OCI-LY7 (cell line): ENCODE results near the gene FAM32A. TPM values are rescaled to one million over a fixed set of nuclear protein-coding genes. Genes with fewer than 3 reads are reported as not detected.

Source experiments
- BruUV-seq: library from RNA; stranded (reverse); fragments of 400-500 nt; replicated peaks from 2 replicates; lab custom pipeline; 2021; lab: Mats Ljungman, UMichigan
- CTCF ChIA-PET: fragments of 300-600 bp; sonication (Branson Sonifier 250); formaldehyde crosslinking; loops from one replicate; lab custom pipeline; 2022; ENCODE audit warnings: antibody characterized with exemption; ENCODE audit not compliant: unreplicated experiment; lab: Charles Lee
- POLR2A ChIA-PET: fragments of 300-600 bp; sonication (Branson Sonifier 250); formaldehyde crosslinking; loops from one replicate; lab custom pipeline; 2022; ENCODE audit warnings: antibody characterized with exemption; lab: Charles Lee
- DNase-seq: peaks from one replicate; pipeline ENCODE4 v3.0.0-alpha.2; 2015; ENCODE audit warnings: low spot score
- H2AFZ ChIP-seq: fragments of 200-600 bp; sonication (generic), shearing (Covaris generic); 2 replicates; pipeline ENCODE4 v1.6.1; 2014; ENCODE audit warnings: mild to moderate bottlenecking, antibody characterized with exemption, low read length, moderate library complexity
- H3K27ac ChIP-seq: fragments of 200-600 bp; sonication (generic); 2 replicates; pipeline ENCODE4 v1.5.1; 2014; ENCODE audit warnings: mixed run types, low read depth, mild to moderate bottlenecking, moderate library complexity, low read length, inconsistent platforms; ENCODE audit not compliant: poor library complexity, severe bottlenecking
- H3K36me3 ChIP-seq: fragments of 200-600 bp; sonication (generic); 2 replicates; pipeline ENCODE4 v1.6.1; 2014; ENCODE audit warnings: mild to moderate bottlenecking, antibody characterized with exemption, low read length, moderate library complexity, mixed read lengths; ENCODE audit not compliant: insufficient read depth
- H3K4me1 ChIP-seq: fragments of 200-600 bp; sonication (generic); 2 replicates; pipeline ENCODE4 v1.5.1; 2014; ENCODE audit warnings: mild to moderate bottlenecking, low read length; ENCODE audit not compliant: insufficient read depth, poor library complexity, severe bottlenecking
- H3K4me2 ChIP-seq: fragments of 200-600 bp; sonication (generic); 2 replicates; pipeline ENCODE4 v1.6.1; 2014; ENCODE audit warnings: mild to moderate bottlenecking, low read length
- H3K4me3 ChIP-seq: fragments of 200-600 bp; sonication (generic); 2 replicates; pipeline ENCODE4 v1.5.1; 2014; ENCODE audit warnings: mild to moderate bottlenecking, low read depth, low read length; ENCODE audit not compliant: poor library complexity, severe bottlenecking
- H3K79me2 ChIP-seq: fragments of 200-600 bp; sonication (generic); 2 replicates; pipeline ENCODE4 v1.6.1; 2016; ENCODE audit warnings: low read depth, mild to moderate bottlenecking, low read length, moderate library complexity, mixed read lengths; ENCODE audit not compliant: insufficient read depth
- H3K9me2 ChIP-seq: fragments of 200-600 bp; sonication (generic); 2 replicates; pipeline ENCODE4 v1.6.1; 2016; ENCODE audit warnings: mild to moderate bottlenecking, low read length, mixed read lengths; ENCODE audit not compliant: insufficient read depth
- H3K9me3 ChIP-seq: fragments of 200-600 bp; sonication (generic); 2 replicates; pipeline ENCODE4 v1.6.1; 2014; ENCODE audit warnings: mild to moderate bottlenecking, mixed run types, low read length, mixed read lengths
- H4K20me1 ChIP-seq: fragments of 200-600 bp; sonication (generic); 2 replicates; pipeline ENCODE4 v1.6.1; 2014; ENCODE audit warnings: mild to moderate bottlenecking, antibody characterized with exemption, low read length, moderate library complexity, mixed read lengths; ENCODE audit not compliant: insufficient read depth
- EZH2phosphoT487 ChIP-seq: fragments of 200-600 bp; sonication (generic); IDR thresholded peaks from 2 replicates; pipeline ENCODE4 v1.6.1; 2018; ENCODE audit warnings: low read depth, borderline replicate concordance, mild to moderate bottlenecking, mixed run types, antibody characterized with exemption, low read length, moderate library complexity, mixed read lengths
- intact Hi-C: fragments of 100-400 bp; cut with micrococcal nuclease; formaldehyde crosslinking; loops from one replicate; pipeline ENCODE4 v1.10.0; 2022; ENCODE audit not compliant: unreplicated experiment
- total RNA-seq, 2 experiments: library from RNA; depleted of rRNA in 1 of 2; stranded (reverse); fragments of >200 nt in 1 of 2; shearing (Covaris generic) in 1 of 2; gene quantifications; 2 replicates each; pipeline ENCODE4 v1.2.3, GENCODE V29; 2014 to 2022
- TF ChIP-seq, protein P1 (sequence below): fragments of 200-600 bp; sonication (generic); conservative IDR thresholded peaks from 2 replicates; pipeline ENCODE4 v1.5.1; 2014; ENCODE audit warnings: mild to moderate bottlenecking, antibody characterized with exemption, low read length, moderate library complexity, mixed read lengths

Gene FAM32A
- total RNA-seq, 2 experiments from 2014 or later: 64.5 to 71.0 TPM

DNA sequence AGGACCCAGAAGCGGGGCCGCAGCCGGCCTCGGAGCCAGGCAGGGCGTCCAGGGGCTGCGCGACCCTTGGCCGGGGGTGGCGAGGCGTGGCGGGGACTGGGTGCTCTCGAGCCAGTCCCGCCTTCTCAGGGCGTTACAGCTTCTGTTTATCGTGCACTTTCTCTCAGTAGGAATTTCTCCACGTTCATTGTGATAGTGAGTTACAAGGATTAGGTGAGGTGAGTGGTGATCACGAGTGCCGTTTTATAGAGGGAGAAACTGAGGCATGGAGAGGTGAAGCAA lies 13.1 kb downstream of the FAM32A start:
- no peaks in the 10 kb centered on the region for H3K9me2 ChIP-seq
- BruUV-seq: no TSS peak
- H3K4me2 ChIP-seq: peak overlapping the region; percentile 96
- ChIA-PET POLR2A (interaction anchor here (0.6 to 2.2 kb wide), 3 partner anchors 13 to 151 kb away, joined by 3 to 12 read pairs (median 4); partner anchors contain the start of gene FAM32A), CTCF (no interaction called here)
- H2AFZ ChIP-seq: peak overlapping the region; percentile 60; the same call in 1 of the 2 replicates
- H3K4me1 ChIP-seq: peaks cover 24% of the 10 kb centered on the region
- H3K27ac ChIP-seq: peak overlapping the region; percentile 44
- H3K36me3 ChIP-seq: peaks cover 17% of the 10 kb centered on the region; the same call in 1 of the 2 replicates
- H3K4me3 ChIP-seq: peak overlapping the region; percentile 89
- no peak for DNase-seq
- H4K20me1 ChIP-seq: 0 out of 2 replicates have a peak, but pooled peaks cover 8% of the 10 kb centered on the region
- no peaks in the 10 kb centered on the region for H3K9me3 ChIP-seq
- TF ChIP-seq, protein P1, sequence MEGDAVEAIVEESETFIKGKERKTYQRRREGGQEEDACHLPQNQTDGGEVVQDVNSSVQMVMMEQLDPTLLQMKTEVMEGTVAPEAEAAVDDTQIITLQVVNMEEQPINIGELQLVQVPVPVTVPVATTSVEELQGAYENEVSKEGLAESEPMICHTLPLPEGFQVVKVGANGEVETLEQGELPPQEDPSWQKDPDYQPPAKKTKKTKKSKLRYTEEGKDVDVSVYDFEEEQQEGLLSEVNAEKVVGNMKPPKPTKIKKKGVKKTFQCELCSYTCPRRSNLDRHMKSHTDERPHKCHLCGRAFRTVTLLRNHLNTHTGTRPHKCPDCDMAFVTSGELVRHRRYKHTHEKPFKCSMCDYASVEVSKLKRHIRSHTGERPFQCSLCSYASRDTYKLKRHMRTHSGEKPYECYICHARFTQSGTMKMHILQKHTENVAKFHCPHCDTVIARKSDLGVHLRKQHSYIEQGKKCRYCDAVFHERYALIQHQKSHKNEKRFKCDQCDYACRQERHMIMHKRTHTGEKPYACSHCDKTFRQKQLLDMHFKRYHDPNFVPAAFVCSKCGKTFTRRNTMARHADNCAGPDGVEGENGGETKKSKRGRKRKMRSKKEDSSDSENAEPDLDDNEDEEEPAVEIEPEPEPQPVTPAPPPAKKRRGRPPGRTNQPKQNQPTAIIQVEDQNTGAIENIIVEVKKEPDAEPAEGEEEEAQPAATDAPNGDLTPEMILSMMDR: no peak
- no peak for TF ChIP-seq EZH2phosphoT487
- H3K79me2 ChIP-seq: peaks cover 22% of the 10 kb centered on the region
- intact Hi-C loops: no loop called here

DNA sequence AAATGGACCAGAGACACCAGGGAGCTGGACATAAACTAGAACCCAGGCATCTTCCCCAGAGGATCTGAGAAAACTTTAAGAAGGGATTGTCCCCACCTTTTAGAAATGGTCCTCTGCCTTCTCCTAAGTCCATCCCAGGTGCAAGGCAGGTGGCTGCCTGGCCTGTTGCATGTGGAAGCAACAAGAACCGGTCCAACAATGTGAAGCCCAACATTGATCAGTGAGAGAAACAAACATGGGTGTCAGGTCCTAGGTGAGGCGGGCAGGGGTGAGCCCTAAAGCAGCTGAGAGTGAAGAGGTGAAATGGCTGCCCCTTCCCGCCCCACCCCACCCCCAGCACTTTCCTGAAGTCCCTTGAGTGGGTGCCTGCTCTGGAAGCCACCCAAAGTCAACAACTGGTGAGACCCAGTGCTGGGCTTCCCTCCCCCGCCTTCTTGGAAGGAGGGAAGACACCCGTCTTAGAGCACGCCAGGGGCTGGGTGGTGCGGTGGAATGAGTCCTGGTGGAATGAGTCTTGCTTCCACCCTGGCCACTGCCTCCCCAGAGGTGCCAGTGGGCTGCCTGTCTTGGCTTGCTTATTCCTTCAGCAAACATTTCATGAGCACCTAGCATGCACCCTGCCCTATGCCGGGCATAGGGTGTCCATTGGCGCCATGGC lies 14.2 kb downstream of the FAM32A start:
- no peak for DNase-seq
- CTCF ChIA-PET: no interaction called here
- peak overlapping the region; percentile 89 for H3K4me3 ChIP-seq
- no peaks in the 10 kb centered on the region for H3K9me2 ChIP-seq
- TF ChIP-seq, protein P1: no peak
- no peak for TF ChIP-seq EZH2phosphoT487
- 0 out of 2 replicates have a peak, but pooled peaks cover 8% of the 10 kb centered on the region for H4K20me1 ChIP-seq
- H3K9me3 ChIP-seq: no peaks in the 10 kb centered on the region
- BruUV-seq: no TSS peak
- peaks cover 24% of the 10 kb centered on the region for H3K4me1 ChIP-seq
- POLR2A ChIA-PET: no interaction called here
- H3K27ac ChIP-seq: no peak overlapping the region
- H3K4me2 ChIP-seq: peak overlapping the region; percentile 96
- peaks cover 22% of the 10 kb centered on the region for H3K79me2 ChIP-seq
- no peak overlapping the region for H2AFZ ChIP-seq
- H3K36me3 ChIP-seq: peaks cover 28% of the 10 kb centered on the region
- intact Hi-C loops: no loop called here
